SK-N-DZ (cell line): Measurements from ENCODE around the gene KCNN3.

ENCODE experiments used
- DNase-seq: peaks from one replicate; pipeline ENCODE4 v3.0.0-alpha.2; 2015; ENCODE audit warnings: low spot score

The KCNN3 gene

DNA sequence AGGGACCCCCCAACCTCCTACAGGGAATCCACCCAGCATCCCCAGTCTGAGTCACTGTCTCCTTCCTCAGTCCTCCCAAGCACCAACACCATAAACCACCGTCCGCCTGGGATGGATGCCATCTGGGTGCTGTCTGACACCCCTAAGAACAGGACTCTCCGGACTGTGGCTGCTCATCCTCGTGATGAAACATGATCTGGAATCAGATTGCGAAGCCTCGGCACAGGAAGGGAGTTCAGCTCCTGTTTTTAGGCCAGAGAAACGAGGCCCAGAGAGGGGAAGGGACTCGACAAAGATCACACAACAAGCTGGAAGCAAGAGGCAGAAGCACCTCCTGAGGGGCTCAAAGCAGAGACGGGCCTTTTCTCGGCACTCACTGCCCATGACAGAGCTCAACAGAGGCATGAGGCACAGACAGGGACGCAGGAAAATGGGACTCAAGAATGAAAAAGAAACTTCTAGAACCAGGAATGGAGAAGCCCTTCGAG, 8.4 kb downstream of the KCNN3 start:
- no peak for DNase-seq

- DNase-seq: no peak
These were observed 9.8 kb downstream of the KCNN3 start for GRCh38 chr1:154860156-154860870.

DNA sequence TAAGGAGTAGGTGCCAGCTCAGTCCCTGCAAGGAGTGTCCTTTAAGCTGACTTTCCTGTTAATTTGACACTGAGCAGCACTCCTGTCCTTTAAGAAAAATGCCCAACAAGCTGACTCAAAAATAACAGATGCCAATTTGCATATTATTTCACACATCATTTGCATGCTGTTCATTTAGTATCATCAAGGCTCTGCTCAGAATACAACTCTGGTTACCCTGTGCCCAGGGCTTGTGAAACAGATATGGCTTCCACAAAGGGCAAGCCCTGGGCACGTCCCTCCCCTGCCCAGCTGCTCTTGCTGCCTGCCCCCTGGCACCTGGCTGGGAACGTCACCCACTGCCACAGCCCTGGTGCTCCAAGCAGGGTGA, 10.3 kb downstream of the KCNN3 start:
- DNase-seq: no peak

- no peak for DNase-seq
These were observed 10.8 kb downstream of the KCNN3 start for GRCh38 chr1:154859151-154859785.

DNA sequence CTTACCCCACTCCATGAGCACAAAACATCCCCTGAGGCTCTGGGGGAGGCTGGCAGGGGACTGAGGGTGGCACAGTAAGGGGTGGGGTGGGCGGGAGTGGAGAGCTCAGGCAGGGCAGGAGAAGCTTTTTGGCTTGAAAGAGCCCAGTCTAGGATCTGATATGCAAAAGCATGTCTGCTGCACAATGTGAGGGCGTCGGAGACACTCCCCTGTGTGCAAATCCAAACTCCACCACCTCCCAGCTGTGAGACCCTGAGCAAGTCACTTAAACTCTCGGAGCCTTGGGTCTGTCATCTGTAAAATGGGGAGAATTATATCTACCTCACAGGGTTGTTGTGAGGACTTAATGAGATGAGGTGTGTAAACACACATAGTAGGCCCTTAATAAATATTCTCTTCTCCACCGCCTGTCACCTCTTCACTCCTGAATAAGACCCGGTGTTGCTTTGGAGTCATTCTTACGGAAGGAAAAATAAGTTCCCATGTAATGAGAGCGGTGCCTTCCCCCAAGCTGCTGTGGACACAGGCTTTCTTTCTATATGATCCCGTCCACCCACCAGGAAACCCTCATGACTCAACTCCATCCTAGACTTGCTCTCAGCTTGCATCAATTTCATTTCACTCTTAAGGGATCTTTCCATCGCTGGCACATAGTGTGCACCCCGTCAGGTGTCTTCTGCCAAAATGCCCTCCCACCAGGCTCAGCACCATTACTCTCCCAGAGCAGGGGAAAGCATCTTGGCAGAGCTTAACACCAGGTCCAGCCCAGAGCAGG, 12.5 kb downstream of the KCNN3 start:
- DNase-seq: no peak

- no peak for DNase-seq
These were observed 13.1 kb downstream of the KCNN3 start for GRCh38 chr1:154857022-154857421.

DNA sequence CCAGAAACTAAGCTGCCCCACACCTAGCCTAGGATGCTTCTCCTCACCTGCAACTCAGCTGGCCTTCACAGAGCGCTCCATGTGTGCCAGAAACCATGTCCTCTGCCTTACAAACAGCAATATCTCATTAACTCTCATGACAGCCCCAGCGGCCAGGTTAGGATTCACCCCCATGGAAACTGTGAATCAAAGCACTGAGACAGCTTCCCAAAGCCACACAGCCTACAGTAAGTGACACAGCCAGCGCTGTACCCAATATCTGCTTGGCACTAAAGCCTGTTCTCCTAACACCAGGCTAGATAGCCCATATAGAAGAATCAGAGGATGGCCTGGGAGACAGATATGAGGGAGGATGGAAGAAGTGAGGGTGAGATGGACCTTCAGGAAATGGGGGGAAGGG, 13.5 kb downstream of the KCNN3 start:
- DNase-seq: no peak

DNA sequence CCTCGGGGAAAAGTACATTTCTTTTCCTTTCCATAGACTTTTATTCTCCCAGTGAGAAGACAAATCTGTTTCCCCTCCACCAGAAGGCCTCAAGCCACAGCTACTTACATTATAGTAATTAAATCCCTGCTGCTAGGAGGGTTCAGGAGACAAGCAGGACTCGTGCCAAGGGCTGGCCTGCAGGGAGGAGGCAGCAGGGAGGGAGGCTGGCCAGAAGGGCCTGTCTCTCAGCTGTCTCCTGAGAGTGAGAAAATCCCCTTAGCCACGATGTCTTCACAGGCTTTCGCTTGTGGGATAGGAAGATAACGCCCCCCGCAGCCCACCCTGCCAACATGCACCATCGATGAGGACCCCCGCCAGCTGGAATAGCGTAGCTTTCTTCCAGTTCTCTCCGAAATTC, 14.0 kb downstream of the KCNN3 start:
- no peak for DNase-seq

DNA sequence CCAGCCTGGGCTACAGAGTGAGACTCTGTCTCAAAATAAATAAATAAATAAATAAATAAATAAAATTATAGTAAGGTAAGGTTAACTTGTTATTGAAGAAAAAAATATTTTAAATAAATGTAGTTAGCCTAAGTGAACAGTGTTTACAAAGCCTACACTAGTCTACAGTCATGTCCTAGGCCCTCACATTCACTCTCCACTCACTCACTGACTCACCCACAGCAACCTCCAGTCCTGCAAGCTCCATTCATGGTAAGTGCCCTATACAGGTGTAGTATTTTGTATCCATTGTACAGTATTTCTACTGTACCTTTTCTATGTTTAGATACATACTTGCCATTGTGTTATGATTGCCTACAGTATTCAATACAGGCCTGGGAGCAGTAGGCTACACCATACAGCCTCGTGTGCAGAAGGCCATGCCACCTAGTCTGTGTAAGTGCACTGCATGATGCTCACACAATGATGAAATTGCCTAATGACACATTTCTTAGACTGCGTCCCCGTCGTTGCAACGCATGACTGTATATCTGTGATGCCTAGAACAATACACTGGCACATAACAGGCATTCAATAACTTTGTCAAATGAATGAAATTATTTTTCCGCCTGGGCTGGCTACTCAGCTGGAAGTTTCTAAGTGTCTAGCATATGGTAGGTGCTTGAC, 14.8 kb downstream of the KCNN3 start:
- DNase-seq: no peak

GRCh38 chr1:154852845-154853244, 17.2 kb downstream of the KCNN3 start:
- no peak for DNase-seq

DNA sequence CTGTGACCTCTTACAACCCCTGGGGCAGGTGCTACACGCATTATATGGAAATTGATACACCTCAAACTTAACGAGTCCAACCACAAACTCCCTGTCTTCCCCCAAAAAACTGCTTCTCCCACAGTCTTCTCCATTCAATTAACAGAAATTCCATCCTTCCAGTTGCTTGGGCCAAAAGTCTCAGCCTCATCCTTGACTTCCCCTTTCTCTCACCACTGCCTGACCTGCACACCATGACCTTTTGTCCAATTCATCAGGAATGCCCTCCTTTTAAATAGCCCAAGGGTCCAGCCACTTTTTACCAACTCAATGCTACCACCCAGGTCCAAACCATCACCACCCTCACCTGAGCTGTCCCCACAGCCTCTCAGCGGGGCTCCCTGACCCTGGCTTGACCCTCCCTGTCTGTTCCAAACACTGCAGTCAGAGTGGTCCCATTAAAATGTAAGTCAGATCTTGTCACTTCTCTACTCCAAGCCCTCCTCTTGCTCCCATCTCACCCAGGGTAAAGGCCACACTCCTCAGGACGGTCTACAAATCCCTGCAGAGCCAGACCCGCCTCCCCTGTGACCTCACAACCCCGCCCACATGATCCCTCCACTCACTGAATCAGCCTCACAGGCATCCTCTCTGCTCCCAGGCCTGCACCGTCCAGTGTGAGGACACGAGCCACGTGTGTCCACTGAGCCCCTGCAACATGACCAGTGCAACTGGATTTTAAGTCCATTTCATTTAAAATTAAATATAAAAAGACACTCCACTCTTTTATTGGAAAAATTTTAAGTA, 18.5 kb downstream of the KCNN3 start:
- DNase-seq: peak; percentile 41

DNA sequence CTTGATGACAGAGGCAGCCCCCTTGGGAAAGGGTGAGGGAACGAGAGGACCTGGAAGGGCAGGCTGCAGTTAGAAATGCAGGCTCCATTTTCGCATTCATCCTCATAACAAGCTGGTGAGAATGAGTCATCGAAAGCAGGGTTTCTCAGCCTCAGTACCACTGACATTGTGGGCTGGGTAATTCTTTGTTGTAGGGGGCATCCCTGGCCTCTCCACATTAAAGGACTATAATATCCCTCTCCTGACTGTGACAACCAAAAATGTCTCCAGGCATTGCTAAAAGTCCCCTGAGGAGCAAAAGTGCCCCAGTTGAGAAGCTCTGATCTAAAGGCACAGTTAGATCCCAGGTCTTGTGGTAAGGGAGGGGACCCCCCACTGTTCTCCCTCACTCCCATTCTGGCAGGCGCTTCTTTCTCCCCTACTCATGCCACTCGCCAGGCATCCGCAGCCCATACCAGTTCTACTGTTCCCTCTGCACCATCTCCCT, 20.4 kb downstream of the KCNN3 start:
- DNase-seq: no peak

- DNase-seq: no peak
These were observed 21.1 kb downstream of the KCNN3 start for GRCh38 chr1:154848983-154849382.

- DNase-seq: no peak
These were observed 22.2 kb downstream of the KCNN3 start for GRCh38 chr1:154847891-154848290.

DNA sequence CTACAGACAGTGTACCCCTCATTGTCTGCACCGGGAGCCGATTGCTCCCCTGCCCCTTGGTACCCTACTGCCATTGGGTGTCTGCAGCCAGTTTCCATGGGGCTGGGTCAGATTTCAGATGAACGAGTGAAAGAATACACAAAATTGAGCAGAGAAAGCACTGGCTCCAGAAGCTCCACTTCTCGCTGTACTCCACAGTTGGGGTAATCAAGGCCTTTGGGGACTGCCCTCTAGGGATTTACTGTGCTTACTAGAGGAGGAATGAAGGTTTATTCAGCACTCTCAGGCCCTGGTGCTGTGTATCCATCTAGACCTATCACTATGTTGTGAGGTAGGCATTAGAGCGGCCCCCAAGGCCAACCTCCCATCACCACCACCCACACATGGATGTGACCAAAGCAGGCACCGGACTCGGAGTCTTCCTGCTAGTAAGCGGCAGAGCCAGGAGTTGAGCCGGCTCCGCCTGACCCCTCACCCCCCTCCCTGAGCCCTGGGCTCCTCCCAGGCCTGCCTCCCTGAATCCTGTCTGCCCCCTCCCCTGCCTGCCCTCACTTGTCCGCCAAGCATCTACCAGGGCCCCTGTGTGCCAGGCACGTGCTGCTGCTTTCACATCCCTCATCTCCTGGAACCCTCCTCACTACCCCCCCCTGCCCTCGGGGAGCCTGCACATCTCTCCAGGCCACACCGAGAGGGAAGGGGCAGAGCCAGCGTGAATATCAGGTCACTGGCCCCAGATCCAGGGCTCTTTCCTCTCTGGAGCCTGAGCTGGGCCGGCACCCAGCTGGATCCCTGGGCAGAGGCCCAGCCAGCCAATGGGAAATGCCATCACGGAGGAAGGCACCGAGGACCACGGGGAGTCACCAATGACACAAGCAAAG, 23.3 kb downstream of the KCNN3 start:
- DNase-seq: no peak

GRCh38 chr1:154845879-154846278, 24.2 kb downstream of the KCNN3 start:
- DNase-seq: no peak

GRCh38 chr1:154845174-154845573, 24.9 kb downstream of the KCNN3 start:
- no peak for DNase-seq

DNA sequence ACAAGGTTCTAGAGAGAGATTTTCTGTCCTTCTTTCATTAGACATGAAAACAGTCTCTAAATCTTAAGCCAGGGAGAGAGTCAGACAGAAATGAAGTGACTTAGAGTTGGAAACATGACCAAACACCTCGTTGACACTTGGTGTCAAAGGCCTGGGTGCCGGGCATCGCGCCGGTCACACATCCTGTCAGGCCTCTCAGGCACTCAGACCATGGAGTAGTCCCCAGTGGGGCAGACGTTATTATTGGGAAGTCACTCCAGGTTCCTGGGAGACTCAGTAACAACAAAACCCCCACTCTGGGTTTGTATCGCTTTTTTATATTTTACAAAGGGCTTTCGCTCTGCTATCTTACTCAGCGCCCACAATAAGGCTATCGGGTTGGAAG, 25.8 kb downstream of the KCNN3 start:
- DNase-seq: no peak

- no peak for DNase-seq
These were observed 26.3 kb downstream of the KCNN3 start for GRCh38 chr1:154843636-154844296.

- DNase-seq: peak; percentile 35
These were observed 27.4 kb downstream of the KCNN3 start for GRCh38 chr1:154842635-154843034.
